Spleen (tissue), 11 donors: Measurements from ENCODE around the gene CPXM2. TPM values are rescaled to one million over a fixed set of nuclear protein-coding genes. Genes with fewer than 3 reads are reported as not detected.

Experiments
- DNase-seq: peaks from one replicate; pipeline ENCODE4 v3.0.0-alpha.2; 2020
- H3K27ac ChIP-seq, 8 donors: fragments of 200-600 bp; sonication (generic) in 7 of 8; 1 replicate in 4 of 8; 2 replicates in 4 of 8; pipeline versions ENCODE4 v1.5.0 to v1.8.0; 2016 to 2021; ENCODE audit warnings: inconsistent platforms in 4 of 8, mild to moderate bottlenecking in 4 of 8, moderate library complexity in 1 of 8
- H3K27me3 ChIP-seq, 7 donors: fragments of 200-600 bp; sonication (generic) in 6 of 7; replicated peaks in 1 of 7; 1 replicate in 4 of 7; 2 replicates in 3 of 7; pipeline versions ENCODE4 v1.5.0 to v1.8.0; 2016 to 2021; ENCODE audit warnings: inconsistent platforms in 3 of 7, mild to moderate bottlenecking in 1 of 7
- H3K36me3 ChIP-seq, 6 donors: fragments of 200-600 bp; sonication (generic) in 5 of 6; 1 replicate in 4 of 6; 2 replicates in 2 of 6; pipeline versions ENCODE4 v1.5.0 to v1.8.0; 2016 to 2021; ENCODE audit warnings: inconsistent platforms in 2 of 6
- H3K4me1 ChIP-seq, 6 donors: fragments of 200-600 bp; sonication (generic) in 5 of 6; 1 replicate in 3 of 6; 2 replicates in 3 of 6; pipeline versions ENCODE4 v1.5.0 to v1.8.0; 2016 to 2021; ENCODE audit warnings: inconsistent platforms in 3 of 6
- H3K4me3 ChIP-seq, 8 donors: fragments of 200-600 bp; sonication (generic) in 7 of 8; 1 replicate in 4 of 8; 2 replicates in 4 of 8; pipeline versions ENCODE4 v1.5.0 to v1.8.0; 2016 to 2021; ENCODE audit warnings: inconsistent platforms in 4 of 8, mild to moderate bottlenecking in 4 of 8, moderate library complexity in 2 of 8
- H3K9me3 ChIP-seq, 8 donors: fragments of 200-600 bp; sonication (generic) in 7 of 8; 1 replicate in 4 of 8; 2 replicates in 4 of 8; pipeline versions ENCODE4 v1.5.0 to v1.8.0; 2016 to 2021; ENCODE audit warnings: inconsistent platforms in 4 of 8
- CTCF ChIP-seq, 11 experiments: fragments of 200-600 bp in 7 of 11; fragments of 450-650 bp in 4 of 11; sonication (generic) in 4 of 11; IDR thresholded peaks in 8 of 11; conservative IDR thresholded peaks in 3 of 11; 1 replicate in 7 of 11; 2 replicates in 4 of 11; pipeline versions ENCODE4 v1.4.0 to v1.8.0; 2016 to 2021; ENCODE audit warnings: antibody characterized with exemption in 11 of 11, inconsistent platforms in 4 of 11, mild to moderate bottlenecking in 1 of 11
- POLR2A ChIP-seq, 3 donors: fragments of 450-650 bp; IDR thresholded peaks; one replicate each; pipeline ENCODE4 v1.5.1; 2017; ENCODE audit warnings: antibody characterized with exemption in 3 of 3, mild to moderate bottlenecking in 1 of 3
- POLR2AphosphoS5 ChIP-seq, 3 donors: sonication (generic); formaldehyde crosslinking; IDR thresholded peaks; one replicate each; pipeline ENCODE4 v1.5.1; 2017; ENCODE audit warnings: antibody characterized with exemption in 3 of 3
- WGBS, 5 donors: extraction: QIAGEN DNeasy Blood & Tissue Kit in 3 of 5; methylation state at CpG; one replicate each; pipeline versions ENCODE4 v1.1.5 to v1.1.7; 2013 to 2018; 5-methylcytosine and 5-hydroxymethylcytosine counted together
- intact Hi-C: fragments of 100-400 bp; cut with DNase I; formaldehyde crosslinking; loops from one replicate; pipeline ENCODE4 v1.15.0; 2023; ENCODE audit warnings: low total_unique reads
- polyA plus RNA-seq, 3 donors: library from polyadenylated mRNA; stranded (reverse); fragments of 200-250 nt; gene quantifications; one replicate each; pipeline ENCODE4 v1.2.1, GENCODE V29; 2013
- total RNA-seq, 7 donors: library from RNA; depleted of rRNA in 3 of 7; stranded (reverse); fragments of >200 nt in 3 of 7; fragmentation: NEBNext Ultra II Directional in 4 of 7; extraction: Animal tissue kit (Norgen Biotek cat#: 25700) in 4 of 7; gene quantifications; one replicate each; pipeline versions ENCODE4 v1.1.0 to v1.2.1, GENCODE V29; 2016 to 2021
- donor health status: healthy with polysubstance abuse.
- donor health status: DM: no; HTN: no; CAD: no; lungs with moderate emphysema.
- donor health status: DM: no; HTN: no; CAD: no.
- donor health status: Bipolar disorder and iron deficiency.
- donor health status: healthy.
- donor health status: DM: no; HTN: no; CAD: no.
- donor health status: DM: yes; HTN: yes; CAD: no.

The CPXM2 gene
- total and polyA plus RNA-seq, 10 donors: 3.7 to 38.2 (median 21.7) TPM

- TF ChIP-seq POLR2AphosphoS5 (IDR thresholded peaks at IDR 0.05) (no peak), POLR2A (IDR thresholded peaks at IDR 0.05) (no peak), CTCF (IDR thresholded peaks at IDR 0.05 in 8 of 11, conservative IDR thresholded peaks at IDR 0.05 in 3 of 11) (no peak)
- H3K4me3 ChIP-seq: no peak overlapping the region
- peaks cover 0 to 9% (median 0%) of the 10 kb centered on the region in 6 donors for H3K36me3 ChIP-seq
- H3K27ac ChIP-seq: no peak overlapping the region
- intact Hi-C loops: no loop called here
- WGBS, 5 donors: 80 to 89% (median 84%) methylated on average over 10 of the region's 10 CpGs
- H3K27me3 ChIP-seq: peaks cover 0 to 5% (median 0%) of the 10 kb centered on the region in 7 donors
- peak; percentile 22 for DNase-seq
- H3K4me1 ChIP-seq: peaks cover 0 to 2% (median 0%) of the 10 kb centered on the region in 6 donors
- peaks cover 0 to 9% (median 0%) of the 10 kb centered on the region in 8 donors for H3K9me3 ChIP-seq
Measured at GRCh38 chr10:123751342-123752134, 140.1 kb downstream of the CPXM2 start.

- Histone ChIP-seq H3K27ac (no peak overlapping the region), H3K36me3 (peaks cover 0 to 5% (median 0%) of the 10 kb centered on the region in 6 donors), H3K27me3 (peaks cover 0 to 5% (median 0%) of the 10 kb centered on the region in 7 donors), H3K9me3 (peaks cover 0 to 9% (median 0%) of the 10 kb centered on the region in 8 donors), H3K4me3 (no peak overlapping the region), H3K4me1 (peaks cover 0 to 2% (median 0%) of the 10 kb centered on the region in 6 donors)
- no peak for TF ChIP-seq CTCF (IDR thresholded peaks at IDR 0.05 in 8 of 11, conservative IDR thresholded peaks at IDR 0.05 in 3 of 11)
- no peak for TF ChIP-seq POLR2A (IDR thresholded peaks at IDR 0.05)
- no peak for TF ChIP-seq POLR2AphosphoS5 (IDR thresholded peaks at IDR 0.05)
- WGBS, 5 donors: 88 to 97% (median 94%) methylated on average over 9 of the region's 9 CpGs
- no peak for DNase-seq
- intact Hi-C loops: no loop called here
Measured at GRCh38 chr10:123750901-123751300, 140.7 kb downstream of the CPXM2 start.

GRCh38 chr10:123748711-123749110 is 142.9 kb downstream of the CPXM2 start:
- TF ChIP-seq CTCF (IDR thresholded peaks at IDR 0.05 in 8 of 11, conservative IDR thresholded peaks at IDR 0.05 in 3 of 11) (no peak), POLR2A (IDR thresholded peaks at IDR 0.05) (no peak), POLR2AphosphoS5 (IDR thresholded peaks at IDR 0.05) (no peak)
- peaks cover 0 to 2% (median 0%) of the 10 kb centered on the region in 6 donors for H3K4me1 ChIP-seq
- DNase-seq: no peak
- no peak overlapping the region for H3K4me3 ChIP-seq
- H3K36me3 ChIP-seq: peaks cover 0 to 5% (median 0%) of the 10 kb centered on the region in 6 donors
- H3K9me3 ChIP-seq: peaks cover 0 to 9% (median 0%) of the 10 kb centered on the region in 8 donors
- no peaks in the 10 kb centered on the region for H3K27me3 ChIP-seq
- intact Hi-C loops: no loop called here
- WGBS, 5 donors: 57 to 75% (median 71%) methylated on average over 15 of the region's 15 CpGs
- no peak overlapping the region for H3K27ac ChIP-seq

- intact Hi-C loops: no loop called here
- no peaks in the 10 kb centered on the region for H3K27me3 ChIP-seq
- 85 to 94% (median 91%) methylated on average over 3 of the region's 3 CpGs for WGBS, 5 donors
- H3K27ac ChIP-seq: no peak overlapping the region
- peaks cover 0 to 5% (median 0%) of the 10 kb centered on the region in 6 donors for H3K36me3 ChIP-seq
- no peak overlapping the region for H3K4me3 ChIP-seq
- peaks cover 0 to 2% (median 0%) of the 10 kb centered on the region in 6 donors for H3K4me1 ChIP-seq
- no peak for DNase-seq
- TF ChIP-seq POLR2AphosphoS5 (IDR thresholded peaks at IDR 0.05) (no peak), CTCF (IDR thresholded peaks at IDR 0.05 in 8 of 11, conservative IDR thresholded peaks at IDR 0.05 in 3 of 11) (no peak), POLR2A (IDR thresholded peaks at IDR 0.05) (no peak)
- peaks cover 0 to 9% (median 0%) of the 10 kb centered on the region in 8 donors for H3K9me3 ChIP-seq
Measured at GRCh38 chr10:123747426-123747825, 144.2 kb downstream of the CPXM2 start.
